ENCODE measurements around the gene LGALS7B. TPM values are rescaled to one million over a fixed set of nuclear protein-coding genes. Genes with fewer than 3 reads are reported as not detected.

The LGALS7B gene
- total and polyA plus RNA-seq, 2 of the 8 experiments (the other 6 are each of a cell fraction or from before 2014, with no cell fraction given), result 3.6 TPM; not detected in 1

DNA sequence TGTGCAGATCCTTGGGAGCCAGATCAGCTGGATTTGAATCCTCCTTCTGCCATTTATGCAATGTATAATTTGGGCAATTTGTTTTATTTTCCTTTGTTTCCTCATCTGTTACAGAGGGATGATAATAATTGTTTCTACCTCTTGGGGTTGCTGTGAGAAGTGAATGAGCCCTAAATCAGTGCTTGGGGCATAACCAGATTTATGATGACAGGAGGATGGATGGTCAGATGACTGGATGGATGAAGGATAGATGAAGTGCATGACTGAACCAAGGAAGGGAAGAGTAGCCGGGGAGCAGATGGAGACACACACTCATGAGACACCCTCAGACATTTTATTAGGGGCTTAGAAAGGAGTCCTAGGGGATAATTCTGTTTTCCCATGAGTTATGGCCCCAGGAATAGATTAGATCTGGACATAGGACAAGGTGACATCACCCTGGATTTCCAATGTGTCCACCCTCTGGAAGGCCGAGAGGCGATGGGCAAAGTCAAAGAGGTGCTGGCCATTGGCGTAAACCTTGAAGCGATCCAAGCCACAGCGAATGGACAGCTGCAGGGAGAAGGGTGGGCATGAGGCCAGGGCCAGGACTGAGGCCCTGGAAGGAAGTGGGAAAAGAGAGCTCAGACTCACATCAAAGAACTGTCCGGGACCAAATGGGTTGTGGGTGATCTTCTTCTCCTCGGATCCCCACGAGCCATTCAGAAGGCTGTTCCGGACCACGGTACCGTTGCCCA, 12.5 kb downstream of the LGALS7B start:
- Histone ChIP-seq H3K4me1 (replicated peaks in 1 of 4; ENCODE audit: control insufficient read depth in 3 of 4, insufficient read depth in 4 of 4, low read length in 3 of 4) (no peaks in the 10 kb centered on the region; a peak in 2 of 7 replicates), H2AFZ (ENCODE audit: low read length) (no peak overlapping the region), H4K91ac (replicated peaks; ENCODE audit: insufficient read length, low read length) (no peak overlapping the region), H3K23ac (ENCODE audit: insufficient read length) (no peak overlapping the region), H3K18ac (ENCODE audit: extremely low read depth, low read length) (no peak overlapping the region), H2BK5ac (ENCODE audit: low read depth, low read length) (no peak overlapping the region), H3K56ac (replicated peaks; ENCODE audit: insufficient read length, low read depth, low read length) (no peak overlapping the region), H3K9me3 (ENCODE audit: insufficient read depth in 2 of 2, low read depth in 1 of 2, low read length in 1 of 2) (peaks cover 0 to 2% of the 10 kb centered on the region in 2 experiments; a peak in 1 of 4 replicates), H2BK20ac (ENCODE audit: low read length) (no peak overlapping the region), H2AK5ac (ENCODE audit: low read depth, low read length) (no peak overlapping the region), H3K4me2 (ENCODE audit: insufficient read depth in 1 of 2, low read depth in 2 of 2, low read length in 2 of 2) (no peak overlapping the region), H3K23me2 (ENCODE audit: low read depth, low read length) (peaks cover 5% of the 10 kb centered on the region; the same call in 1 of the 2 replicates), H2BK15ac (ENCODE audit: low read length) (no peak overlapping the region), H3K4me3 (ENCODE audit: extremely low read depth in 1 of 4, insufficient read depth in 2 of 4, low read depth in 3 of 4, low read length in 4 of 4) (no peak overlapping the region), H3K27ac (ENCODE audit: low read depth, low read length) (no peak overlapping the region), H3K14ac (ENCODE audit: insufficient read length) (no peak overlapping the region), H3K4ac (replicated peaks; ENCODE audit: insufficient read length, low read depth, low read length) (no peak overlapping the region), H4K20me1 (replicated peaks in 1 of 2; ENCODE audit: control insufficient read depth in 1 of 2, insufficient read depth in 2 of 2, low read length in 2 of 2) (no peaks in the 10 kb centered on the region), H3K27me3 (replicated peaks in 1 of 4; ENCODE audit: control insufficient read depth in 3 of 4, extremely low read depth in 1 of 4, insufficient read depth in 3 of 4, low read length in 3 of 4) (no peaks in the 10 kb centered on the region; a peak in 2 of 7 replicates), H2BK12ac (ENCODE audit: low read depth, low read length) (no peak overlapping the region), H3K9ac (replicated peaks in 1 of 4; ENCODE audit: extremely low read depth in 1 of 4, low read depth in 3 of 4, low read length in 3 of 4) (no peak overlapping the region), H4K5ac (ENCODE audit: insufficient read length, low read depth, low read length) (no peak overlapping the region), H3K36me3 (ENCODE audit: control insufficient read depth in 2 of 4, insufficient read depth in 4 of 4, low read length in 3 of 4) (no peaks in the 10 kb centered on the region), H3K79me1 (ENCODE audit: low read depth, low read length) (no peaks in the 10 kb centered on the region), H4K8ac (ENCODE audit: extremely low read depth, insufficient read depth, low read length) (no peak overlapping the region; the same call in 1 of the 2 replicates), H3K79me2 (ENCODE audit: control insufficient read depth in 1 of 2, insufficient read depth in 2 of 2, low read length in 2 of 2) (no peaks in the 10 kb centered on the region), H2BK120ac (replicated peaks; ENCODE audit: low read depth, low read length) (no peak overlapping the region)
- 93% methylated on average over 12 of the region's 12 CpGs; no CpG with 5 or more reads in 1 of the 2 experiments for WGBS, 2 experiments (ENCODE audit: extremely low coverage in 1 of 2, insufficient coverage in 1 of 2, insufficient read length in 1 of 2, insufficient replicate concordance in 2 of 2, low coverage in 1 of 2, low lambda C conversion rate in 2 of 2, missing lambda C conversion rate in 1 of 2)
- DNase-seq (ENCODE audit: low read depth in 1 of 2, low spot score in 2 of 2) (no peak), FAIRE-seq (no peak)
- ChIA-PET CTCF (ENCODE audit: partially characterized antibody) (interaction anchor here (0.5 to 1.5 kb wide), 3 partner anchors 18 to 131 kb away, joined by 3 to 4 read pairs (median 4); no protein-coding TSS in a partner anchor), POLR2A (ENCODE audit: partially characterized antibody) (interaction anchor here (1.2 to 2.3 kb wide), 2 partner anchors 11 to 21 kb away, joined by 3 to 4 read pairs; partner anchors contain the start of gene LGALS4)
- no peak for TF ChIP-seq NRF1 (IDR thresholded peaks at IDR 0.05; ENCODE audit: low read depth, low read length)
- TF ChIP-seq KDM1A (IDR thresholded peaks at IDR 0.05; ENCODE audit: borderline replicate concordance, low read length), result no peak
- no peak for TF ChIP-seq TEAD4 (IDR thresholded peaks at IDR 0.05; ENCODE audit: low read depth, low read length)
- no peak for TF ChIP-seq BACH1 (IDR thresholded peaks at IDR 0.05; ENCODE audit: low read length)
- no peak for TF ChIP-seq SAP30 (IDR thresholded peaks at IDR 0.05; ENCODE audit: insufficient read depth, insufficient replicate concordance, low read length)
- TF ChIP-seq GTF2F1 (IDR thresholded peaks at IDR 0.05; ENCODE audit: borderline replicate concordance, low read depth, low read length), result no peak
- no peak for TF ChIP-seq RBBP5 (IDR thresholded peaks at IDR 0.05; ENCODE audit: borderline replicate concordance, low read depth, low read length)
- TF ChIP-seq KDM5A (IDR thresholded peaks at IDR 0.05; ENCODE audit: low read length), result no peak
- TF ChIP-seq CEBPB (IDR thresholded peaks at IDR 0.05; ENCODE audit: low read depth, low read length), result no peak
- TF ChIP-seq SP4 (IDR thresholded peaks at IDR 0.05; ENCODE audit: low read length), result no peak
- TF ChIP-seq JUN (IDR thresholded peaks at IDR 0.05; ENCODE audit: low read depth, low read length), result no peak
- no peak for TF ChIP-seq SP1 (IDR thresholded peaks at IDR 0.05; ENCODE audit: low read depth, low read length)
- no peak for TF ChIP-seq RNF2 (IDR thresholded peaks at IDR 0.05; ENCODE audit: borderline replicate concordance, low read depth, low read length, missing control alignments, poor library complexity, severe bottlenecking)
